ENCODE measurements around the gene LRRC8B. TPM values are rescaled to one million over a fixed set of nuclear protein-coding genes. Genes with fewer than 3 reads are reported as not detected.

The LRRC8B gene
- total RNA-seq, 1 donor from 2014 or later, result 2.3 TPM

- H3K4me3 Mint-ChIP-seq (ENCODE audit: unreplicated experiment), result no peak overlapping the region
- H3K27ac Mint-ChIP-seq (ENCODE audit: unreplicated experiment), result no peak overlapping the region
- no peak for TF ChIP-seq CTCF (IDR thresholded peaks at IDR 0.05)
- H3K36me3 Mint-ChIP-seq (ENCODE audit: unreplicated experiment), result no peaks in the 10 kb centered on the region
- H3K4me1 Mint-ChIP-seq (ENCODE audit: unreplicated experiment), result peaks cover 13% of the 10 kb centered on the region
- no peak for DNase-seq (ENCODE audit: extremely low spot score, unreplicated experiment)
- no peaks in the 10 kb centered on the region for H3K27me3 Mint-ChIP-seq (ENCODE audit: unreplicated experiment)
- no peaks in the 10 kb centered on the region for H3K9me3 Mint-ChIP-seq (ENCODE audit: unreplicated experiment)
Observed at GRCh38 chr1:89637496-89637895, 112.9 kb downstream of the LRRC8B start.

GRCh38 chr1:89640440-89640839 is 115.8 kb downstream of the LRRC8B start:
- no peaks in the 10 kb centered on the region for H3K36me3 Mint-ChIP-seq (ENCODE audit: unreplicated experiment)
- H3K9me3 Mint-ChIP-seq (ENCODE audit: unreplicated experiment), result peaks cover 4% of the 10 kb centered on the region
- H3K27ac Mint-ChIP-seq (ENCODE audit: unreplicated experiment), result no peak overlapping the region
- H3K27me3 Mint-ChIP-seq (ENCODE audit: unreplicated experiment), result no peaks in the 10 kb centered on the region
- H3K4me1 Mint-ChIP-seq (ENCODE audit: unreplicated experiment), result peaks cover 5% of the 10 kb centered on the region
- H3K4me3 Mint-ChIP-seq (ENCODE audit: unreplicated experiment), result no peak overlapping the region
- no peak for TF ChIP-seq CTCF (IDR thresholded peaks at IDR 0.05)
- no peak for DNase-seq (ENCODE audit: extremely low spot score, unreplicated experiment)

- H3K27ac Mint-ChIP-seq (ENCODE audit: unreplicated experiment), result no peak overlapping the region
- H3K4me3 Mint-ChIP-seq (ENCODE audit: unreplicated experiment), result no peak overlapping the region
- H3K9me3 Mint-ChIP-seq (ENCODE audit: unreplicated experiment), result peaks cover 11% of the 10 kb centered on the region
- peaks cover 3% of the 10 kb centered on the region for H3K36me3 Mint-ChIP-seq (ENCODE audit: unreplicated experiment)
- TF ChIP-seq CTCF (IDR thresholded peaks at IDR 0.05), result no peak
- DNase-seq (ENCODE audit: extremely low spot score, unreplicated experiment), result no peak
- H3K4me1 Mint-ChIP-seq (ENCODE audit: unreplicated experiment), result no peaks in the 10 kb centered on the region
- no peaks in the 10 kb centered on the region for H3K27me3 Mint-ChIP-seq (ENCODE audit: unreplicated experiment)
Observed at GRCh38 chr1:89641781-89642180, 117.2 kb downstream of the LRRC8B start.

DNA sequence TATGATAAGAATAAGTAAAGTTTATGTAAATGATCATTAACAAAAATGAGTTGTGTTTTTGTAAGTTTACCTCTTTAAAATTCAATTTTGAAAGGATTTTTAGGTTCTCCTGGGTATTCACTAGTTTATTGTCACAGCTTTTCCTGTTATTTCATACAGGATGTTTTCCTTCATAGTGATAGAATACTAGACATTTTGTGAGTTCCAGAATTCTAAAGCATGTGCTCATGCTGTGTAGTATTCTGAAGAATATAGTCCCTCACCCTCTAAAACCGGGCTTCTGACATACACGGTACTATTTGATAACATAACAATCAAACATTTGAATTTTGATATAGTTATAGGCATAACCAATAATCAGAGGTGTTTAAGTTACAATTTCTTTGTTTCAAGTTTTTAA is 118.9 kb downstream of the LRRC8B start:
- peaks cover 3% of the 10 kb centered on the region for H3K36me3 Mint-ChIP-seq (ENCODE audit: unreplicated experiment)
- no peak overlapping the region for H3K27ac Mint-ChIP-seq (ENCODE audit: unreplicated experiment)
- H3K27me3 Mint-ChIP-seq (ENCODE audit: unreplicated experiment), result no peaks in the 10 kb centered on the region
- peaks cover 14% of the 10 kb centered on the region for H3K9me3 Mint-ChIP-seq (ENCODE audit: unreplicated experiment)
- no peaks in the 10 kb centered on the region for H3K4me1 Mint-ChIP-seq (ENCODE audit: unreplicated experiment)
- DNase-seq (ENCODE audit: extremely low spot score, unreplicated experiment), result no peak
- no peak for TF ChIP-seq CTCF (IDR thresholded peaks at IDR 0.05)
- H3K4me3 Mint-ChIP-seq (ENCODE audit: unreplicated experiment), result no peak overlapping the region

- Mint-ChIP-seq H3K4me1 (ENCODE audit: unreplicated experiment) (peaks cover under 1% of the 10 kb centered on the region), H3K27me3 (ENCODE audit: unreplicated experiment) (no peaks in the 10 kb centered on the region), H3K4me3 (ENCODE audit: unreplicated experiment) (no peak overlapping the region), H3K9me3 (ENCODE audit: unreplicated experiment) (peaks cover 14% of the 10 kb centered on the region), H3K36me3 (ENCODE audit: unreplicated experiment) (peaks cover 3% of the 10 kb centered on the region), H3K27ac (ENCODE audit: unreplicated experiment) (no peak overlapping the region)
- no peak for TF ChIP-seq CTCF (IDR thresholded peaks at IDR 0.05)
- no peak for DNase-seq (ENCODE audit: extremely low spot score, unreplicated experiment)
Observed at GRCh38 chr1:89644119-89644814, 119.6 kb downstream of the LRRC8B start.
